ENCODE data around the gene ZNF430. TPM values are rescaled to one million over a fixed set of nuclear protein-coding genes. Genes with fewer than 3 reads are reported as not detected.

ZNF430 gene
- total RNA-seq, 1 donor from 2014 or later, result 8.4 TPM

DNA sequence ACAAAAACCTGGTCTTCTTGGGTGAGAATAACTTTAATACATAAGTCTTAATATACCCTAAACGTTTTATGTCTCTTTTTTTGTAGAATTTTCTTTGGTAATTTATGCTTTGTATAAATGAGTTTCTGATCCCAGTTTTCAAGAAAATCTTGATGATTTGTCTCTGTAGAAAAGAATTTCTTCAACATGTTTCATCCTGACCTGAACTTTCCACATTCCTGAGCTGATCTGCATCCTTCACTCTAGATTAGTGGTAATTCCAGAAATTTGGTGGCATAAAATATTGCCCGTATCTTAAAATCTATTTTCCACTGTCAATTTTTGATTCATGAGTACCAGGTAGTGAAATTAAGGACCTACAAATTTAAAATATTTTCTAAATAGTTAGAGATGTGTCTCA is 77.8 kb downstream of the ZNF430 start:
- Histone ChIP-seq H3K4me3 (ENCODE audit: low read depth, low read length) (no peak overlapping the region), H3K36me3 (ENCODE audit: control insufficient read depth, insufficient read depth, low read length) (no peaks in the 10 kb centered on the region), H3K27me3 (ENCODE audit: control insufficient read depth, insufficient read depth, low read length) (no peaks in the 10 kb centered on the region)
- TF ChIP-seq, protein P1, sequence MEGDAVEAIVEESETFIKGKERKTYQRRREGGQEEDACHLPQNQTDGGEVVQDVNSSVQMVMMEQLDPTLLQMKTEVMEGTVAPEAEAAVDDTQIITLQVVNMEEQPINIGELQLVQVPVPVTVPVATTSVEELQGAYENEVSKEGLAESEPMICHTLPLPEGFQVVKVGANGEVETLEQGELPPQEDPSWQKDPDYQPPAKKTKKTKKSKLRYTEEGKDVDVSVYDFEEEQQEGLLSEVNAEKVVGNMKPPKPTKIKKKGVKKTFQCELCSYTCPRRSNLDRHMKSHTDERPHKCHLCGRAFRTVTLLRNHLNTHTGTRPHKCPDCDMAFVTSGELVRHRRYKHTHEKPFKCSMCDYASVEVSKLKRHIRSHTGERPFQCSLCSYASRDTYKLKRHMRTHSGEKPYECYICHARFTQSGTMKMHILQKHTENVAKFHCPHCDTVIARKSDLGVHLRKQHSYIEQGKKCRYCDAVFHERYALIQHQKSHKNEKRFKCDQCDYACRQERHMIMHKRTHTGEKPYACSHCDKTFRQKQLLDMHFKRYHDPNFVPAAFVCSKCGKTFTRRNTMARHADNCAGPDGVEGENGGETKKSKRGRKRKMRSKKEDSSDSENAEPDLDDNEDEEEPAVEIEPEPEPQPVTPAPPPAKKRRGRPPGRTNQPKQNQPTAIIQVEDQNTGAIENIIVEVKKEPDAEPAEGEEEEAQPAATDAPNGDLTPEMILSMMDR (IDR thresholded peaks at IDR 0.05; ENCODE audit: insufficient read depth, low read length, poor library complexity, severe bottlenecking), result no peak
- no peak for DNase-seq (ENCODE audit: low read depth)

DNA sequence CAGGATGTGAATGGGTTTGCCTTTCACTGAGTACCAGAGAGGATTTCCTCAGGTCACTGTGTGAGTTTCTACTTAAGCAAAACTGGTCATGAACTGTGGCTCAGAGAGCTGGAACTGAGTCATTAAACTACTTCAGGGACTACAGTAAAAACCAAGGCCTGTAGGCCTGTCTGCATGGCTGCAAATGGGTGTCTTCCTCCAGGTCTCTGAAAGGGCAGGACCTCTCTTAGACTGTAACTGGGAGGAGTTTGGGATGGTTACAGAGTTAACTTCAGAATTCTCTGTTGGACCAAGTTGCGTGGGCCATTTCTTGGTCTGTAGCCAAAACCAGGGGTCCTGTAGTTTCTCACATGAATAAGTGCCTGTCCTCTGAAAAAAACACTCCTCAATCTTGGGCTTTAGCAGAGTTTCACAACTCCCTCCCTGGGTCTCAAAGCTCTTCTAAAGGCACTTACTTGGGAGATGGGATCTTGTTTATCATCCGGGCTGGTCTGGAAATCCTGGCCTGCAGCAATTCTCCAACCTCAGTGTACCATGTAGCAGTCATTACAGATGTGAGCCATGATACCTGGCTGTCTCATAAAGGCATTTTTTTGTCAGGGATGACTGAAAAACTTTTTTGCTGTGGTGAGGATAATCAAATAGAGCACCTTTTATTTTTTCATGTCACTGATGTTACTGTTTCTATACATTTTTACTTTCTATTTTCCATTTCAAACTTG is 81.2 kb downstream of the ZNF430 start:
- DNase-seq (ENCODE audit: low read depth), result no peak
- H3K36me3 ChIP-seq (ENCODE audit: control insufficient read depth, insufficient read depth, low read length), result no peaks in the 10 kb centered on the region

DNA sequence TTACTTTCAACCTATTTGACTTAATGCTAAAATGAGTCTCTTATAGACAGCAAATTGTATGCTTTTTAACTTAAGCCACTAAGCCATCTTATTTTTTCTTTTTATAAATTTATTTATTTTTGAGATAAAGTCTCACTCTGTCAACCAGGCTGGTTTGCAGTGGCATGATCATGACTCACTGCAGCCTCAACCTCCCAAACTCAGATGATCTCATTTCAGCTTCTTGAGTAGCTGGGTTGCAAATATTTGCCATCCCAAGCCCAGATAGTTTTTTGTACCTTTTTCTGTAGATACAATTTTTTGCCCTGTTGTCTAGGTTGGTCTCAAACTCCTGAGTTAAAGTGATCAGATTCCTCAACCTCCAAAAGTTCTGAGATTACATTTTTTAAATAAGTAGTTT is 88.7 kb downstream of the ZNF430 start:
- H3K36me3 ChIP-seq (ENCODE audit: control insufficient read depth, insufficient read depth, low read length), result no peaks in the 10 kb centered on the region
- TF ChIP-seq, protein P1 (IDR thresholded peaks at IDR 0.05; ENCODE audit: insufficient read depth, low read length, poor library complexity, severe bottlenecking), result no peak
- H3K27me3 ChIP-seq (ENCODE audit: control insufficient read depth, insufficient read depth, low read length), result no peaks in the 10 kb centered on the region
- no peak for DNase-seq (ENCODE audit: low read depth)
- no peak overlapping the region for H3K4me3 ChIP-seq (ENCODE audit: low read depth, low read length)

More for the DNA sequence above, 81.2 kb downstream of the ZNF430 start:
- Histone ChIP-seq H3K27me3 (ENCODE audit: control insufficient read depth, insufficient read depth, low read length) (no peaks in the 10 kb centered on the region), H3K4me3 (ENCODE audit: low read depth, low read length) (no peak overlapping the region)
- TF ChIP-seq, protein P1 (IDR thresholded peaks at IDR 0.05; ENCODE audit: insufficient read depth, low read length, poor library complexity, severe bottlenecking), result no peak

Other genes with a start within 250 kb of the ZNF430 start
- 2.4 and 2.9 TPM in 2 replicates for gene ZNF66, start 244.4 kb upstream of the ZNF430 start, total RNA-seq
- gene ZNF85, start 97.4 kb upstream of the ZNF430 start, total RNA-seq, result 3.2 and 4.3 TPM in 2 replicates
- gene ZNF714, start 61.5 kb downstream of the ZNF430 start, total RNA-seq, result 4.7 and 8.6 TPM in 2 replicates
- gene ZNF431, start 121.4 kb downstream of the ZNF430 start, total RNA-seq, result 3.5 and 5.8 TPM in 2 replicates

Measured in kidney epithelial cell (primary cell).